ENCODE results near the gene PERP. TPM values are rescaled to one million over a fixed set of nuclear protein-coding genes. Genes with fewer than 3 reads are reported as not detected.
A peak's percentile ranks its signal among the peaks of the same experiment; 100 is the strongest.

The PERP gene
- total RNA-seq, result 1 to 10 TPM; 4.2 to 4.3 TPM
- polyA plus RNA-seq, result 1 to 10 TPM; 6.8 to 8.0 TPM

GRCh38 chr6:138107078-138107751 is at the start of gene PERP:
Gene PERP (minus strand): TSS chr6:138107419. CDS start chr6:138107340, 79 bp downstream.
- H3K4me1 ChIP-seq (ENCODE audit: insufficient read depth, low read length), result peaks cover 25% of the 10 kb centered on the region
- ChIA-PET POLR2A (ENCODE audit: partially characterized antibody) (interaction anchor here (0.7 to 1.0 kb wide), 4 partner anchors 100 to 1267 kb away, joined by 3 to 4 read pairs (median 3); partner anchors contain the start of genes CITED2 and TNFAIP3), CTCF (ENCODE audit: partially characterized antibody) (interaction anchor here (0.7 to 3.5 kb wide), 11 partner anchors 9 to 449 kb away, joined by 3 to 139 read pairs (median 8); no protein-coding TSS in a partner anchor)
- Mint-ChIP-seq H3K36me3 (peaks cover 0 to 3% of the 10 kb centered on the region in 2 donors), H3K4me3 (peak within 1 kb of the TSS; percentile 89 to 97 (median 95)), H3K27me3 (peaks cover 0 to 3% of the 10 kb centered on the region in 2 donors), H3K9me3 (peaks cover 0 to 2% (median 0%) of the 10 kb centered on the region in 8 donors), H3K27ac (peak within 1 kb of the TSS; percentile 76 to 96 (median 91)), H3K4me1 (peaks cover 16 to 37% (median 17%) of the 10 kb centered on the region in 4 donors)
- H3K36me3 ChIP-seq (ENCODE audit: insufficient read depth, low read length), result no peaks in the 10 kb centered on the region
- H3K27me3 ChIP-seq (ENCODE audit: insufficient read depth, low read length), result no peaks in the 10 kb centered on the region
- no peaks in the 10 kb centered on the region for H3K9me3 ChIP-seq (ENCODE audit: control insufficient read depth in 1 of 2, low read length in 2 of 2)
- intact Hi-C loops (cut with micrococcal nuclease), result loop anchor here (5.0 kb wide), 1 partner anchor 665 kb away; the partner anchor contains the start of gene CCDC28A
- peak within 1 kb of the TSS; percentile 30 to 60 for H3K4me3 ChIP-seq (ENCODE audit: low read length in 2 of 2)
- peak within 1 kb of the TSS; percentile 42 for H3K27ac ChIP-seq (ENCODE audit: low read depth, low read length)
- peak; percentile 59 to 75 (median 65) for DNase-seq

GRCh38 chr6:138155443-138155842 is 48.2 kb upstream of the PERP start:
- Histone ChIP-seq H3K4me1 (ENCODE audit: insufficient read depth, low read length) (no peaks in the 10 kb centered on the region), H3K27me3 (ENCODE audit: insufficient read depth, low read length) (peaks cover 8% of the 10 kb centered on the region), H3K4me3 (ENCODE audit: low read length in 2 of 2) (no peak overlapping the region), H3K36me3 (ENCODE audit: insufficient read depth, low read length) (no peaks in the 10 kb centered on the region), H3K27ac (ENCODE audit: low read depth, low read length) (no peak overlapping the region), H3K9me3 (ENCODE audit: control insufficient read depth in 1 of 2, low read length in 2 of 2) (no peaks in the 10 kb centered on the region)
- no peak for DNase-seq
- peaks cover 0 to 26% (median 12%) of the 10 kb centered on the region in 8 donors for H3K9me3 Mint-ChIP-seq
- CTCF ChIA-PET (ENCODE audit: partially characterized antibody), result interaction anchor here (1.2 kb wide), 2 partner anchors 41 to 132 kb away, joined by 3 read pairs; no protein-coding TSS in a partner anchor
- no peaks in the 10 kb centered on the region for H3K4me1 Mint-ChIP-seq
- peaks cover 30 to 37% of the 10 kb centered on the region in 2 donors for H3K27me3 Mint-ChIP-seq
- intact Hi-C loops (cut with micrococcal nuclease), result no loop called here
- no peak overlapping the region for H3K27ac Mint-ChIP-seq
- no peaks in the 10 kb centered on the region for H3K36me3 Mint-ChIP-seq
- POLR2A ChIA-PET (ENCODE audit: partially characterized antibody), result no interaction called here
- no peak overlapping the region for H3K4me3 Mint-ChIP-seq

GRCh38 chr6:138146544-138146943 is 39.3 kb upstream of the PERP start:
- H3K27ac ChIP-seq (ENCODE audit: low read depth, low read length), result no peak overlapping the region
- Mint-ChIP-seq H3K36me3 (no peaks in the 10 kb centered on the region), H3K27ac (no peak overlapping the region), H3K9me3 (peaks cover 0 to 6% (median 0%) of the 10 kb centered on the region in 8 donors), H3K4me3 (no peak overlapping the region), H3K27me3 (peaks cover 27 to 29% of the 10 kb centered on the region in 2 donors), H3K4me1 (no peaks in the 10 kb centered on the region)
- no peak overlapping the region for H3K4me3 ChIP-seq (ENCODE audit: low read length in 2 of 2)
- H3K4me1 ChIP-seq (ENCODE audit: insufficient read depth, low read length), result no peaks in the 10 kb centered on the region
- no peaks in the 10 kb centered on the region for H3K9me3 ChIP-seq (ENCODE audit: control insufficient read depth in 1 of 2, low read length in 2 of 2)
- ChIA-PET CTCF (ENCODE audit: partially characterized antibody) (no interaction called here), POLR2A (ENCODE audit: partially characterized antibody) (no interaction called here)
- H3K27me3 ChIP-seq (ENCODE audit: insufficient read depth, low read length), result peaks cover 5% of the 10 kb centered on the region
- H3K36me3 ChIP-seq (ENCODE audit: insufficient read depth, low read length), result no peaks in the 10 kb centered on the region
- intact Hi-C loops (cut with micrococcal nuclease), result no loop called here
- no peak for DNase-seq

- no peaks in the 10 kb centered on the region for H3K4me1 Mint-ChIP-seq
- ChIA-PET CTCF (ENCODE audit: partially characterized antibody) (interaction anchor here (1.2 kb wide), 1 partner anchor 28 kb away, joined by 3 read pairs; no protein-coding TSS in a partner anchor), POLR2A (ENCODE audit: partially characterized antibody) (no interaction called here)
- DNase-seq, result no peak
- H3K4me3 ChIP-seq (ENCODE audit: low read length in 2 of 2), result no peak overlapping the region
- H3K4me3 Mint-ChIP-seq, result no peak overlapping the region
- H3K27me3 Mint-ChIP-seq, result peaks cover 24 to 27% of the 10 kb centered on the region in 2 donors
- H3K4me1 ChIP-seq (ENCODE audit: insufficient read depth, low read length), result no peaks in the 10 kb centered on the region
- no peaks in the 10 kb centered on the region for H3K9me3 ChIP-seq (ENCODE audit: control insufficient read depth in 1 of 2, low read length in 2 of 2)
- no peak overlapping the region for H3K27ac ChIP-seq (ENCODE audit: low read depth, low read length)
- no peak overlapping the region for H3K27ac Mint-ChIP-seq
- intact Hi-C loops (cut with micrococcal nuclease), result no loop called here
- H3K27me3 ChIP-seq (ENCODE audit: insufficient read depth, low read length), result peaks cover 5% of the 10 kb centered on the region
- peaks cover 0 to 6% (median 0%) of the 10 kb centered on the region in 8 donors for H3K9me3 Mint-ChIP-seq
- no peaks in the 10 kb centered on the region for H3K36me3 Mint-ChIP-seq
- no peaks in the 10 kb centered on the region for H3K36me3 ChIP-seq (ENCODE audit: insufficient read depth, low read length)
These were observed 38.2 kb upstream of the PERP start for GRCh38 chr6:138145402-138145801.

GRCh38 chr6:138142806-138143205 is 35.6 kb upstream of the PERP start:
- CTCF ChIA-PET (ENCODE audit: partially characterized antibody), result interaction anchor here (0.9 kb wide), 1 partner anchor 40 kb away, joined by 3 read pairs; no protein-coding TSS in a partner anchor
- POLR2A ChIA-PET (ENCODE audit: partially characterized antibody), result no interaction called here
- no peaks in the 10 kb centered on the region for H3K36me3 ChIP-seq (ENCODE audit: insufficient read depth, low read length)
- H3K36me3 Mint-ChIP-seq, result no peaks in the 10 kb centered on the region
- DNase-seq, result no peak
- intact Hi-C loops (cut with micrococcal nuclease), result no loop called here
- H3K9me3 ChIP-seq (ENCODE audit: control insufficient read depth in 1 of 2, low read length in 2 of 2), result no peaks in the 10 kb centered on the region
- no peak overlapping the region for H3K4me3 ChIP-seq (ENCODE audit: low read length in 2 of 2)
- H3K27me3 ChIP-seq (ENCODE audit: insufficient read depth, low read length), result peaks cover 11% of the 10 kb centered on the region
- H3K9me3 Mint-ChIP-seq, result peaks cover 0 to 6% (median 0%) of the 10 kb centered on the region in 8 donors
- no peak overlapping the region for H3K4me3 Mint-ChIP-seq
- no peaks in the 10 kb centered on the region for H3K4me1 Mint-ChIP-seq
- H3K27ac Mint-ChIP-seq, result no peak overlapping the region
- peaks cover 27 to 37% of the 10 kb centered on the region in 2 donors for H3K27me3 Mint-ChIP-seq
- H3K4me1 ChIP-seq (ENCODE audit: insufficient read depth, low read length), result no peaks in the 10 kb centered on the region
- no peak overlapping the region for H3K27ac ChIP-seq (ENCODE audit: low read depth, low read length)

- Mint-ChIP-seq H3K36me3 (no peaks in the 10 kb centered on the region), H3K27me3 (peaks cover 6 to 7% of the 10 kb centered on the region in 2 donors), H3K27ac (no peak overlapping the region), H3K4me3 (no peak overlapping the region), H3K4me1 (no peaks in the 10 kb centered on the region), H3K9me3 (peaks cover 0 to 3% (median 1%) of the 10 kb centered on the region in 8 donors)
- intact Hi-C loops (cut with micrococcal nuclease), result no loop called here
- no peaks in the 10 kb centered on the region for H3K4me1 ChIP-seq (ENCODE audit: insufficient read depth, low read length)
- CTCF ChIA-PET (ENCODE audit: partially characterized antibody), result interaction anchor here (1.5 kb wide), 1 partner anchor 12 kb away, joined by 4 read pairs; no protein-coding TSS in a partner anchor
- no peaks in the 10 kb centered on the region for H3K27me3 ChIP-seq (ENCODE audit: insufficient read depth, low read length)
- no peak for DNase-seq
- H3K4me3 ChIP-seq (ENCODE audit: low read length in 2 of 2), result no peak overlapping the region
- POLR2A ChIA-PET (ENCODE audit: partially characterized antibody), result no interaction called here
- H3K27ac ChIP-seq (ENCODE audit: low read depth, low read length), result no peak overlapping the region
- no peaks in the 10 kb centered on the region for H3K9me3 ChIP-seq (ENCODE audit: control insufficient read depth in 1 of 2, low read length in 2 of 2)
- H3K36me3 ChIP-seq (ENCODE audit: insufficient read depth, low read length), result no peaks in the 10 kb centered on the region
These were observed 22.0 kb upstream of the PERP start for GRCh38 chr6:138129190-138129589.

GRCh38 chr6:138128096-138128495 is 20.9 kb upstream of the PERP start:
- Histone ChIP-seq H3K4me3 (ENCODE audit: low read length in 2 of 2) (no peak overlapping the region), H3K9me3 (ENCODE audit: control insufficient read depth in 1 of 2, low read length in 2 of 2) (no peaks in the 10 kb centered on the region), H3K4me1 (ENCODE audit: insufficient read depth, low read length) (no peaks in the 10 kb centered on the region), H3K27ac (ENCODE audit: low read depth, low read length) (no peak overlapping the region), H3K27me3 (ENCODE audit: insufficient read depth, low read length) (no peaks in the 10 kb centered on the region), H3K36me3 (ENCODE audit: insufficient read depth, low read length) (no peaks in the 10 kb centered on the region)
- Mint-ChIP-seq H3K27ac (no peak overlapping the region), H3K27me3 (peaks cover 8 to 9% of the 10 kb centered on the region in 2 donors), H3K4me3 (no peak overlapping the region), H3K4me1 (no peaks in the 10 kb centered on the region), H3K9me3 (peaks cover 0 to 5% (median 3%) of the 10 kb centered on the region in 8 donors), H3K36me3 (no peaks in the 10 kb centered on the region)
- ChIA-PET POLR2A (ENCODE audit: partially characterized antibody) (no interaction called here), CTCF (ENCODE audit: partially characterized antibody) (interaction anchor here (1.2 kb wide), 1 partner anchor 13 kb away, joined by 3 read pairs; no protein-coding TSS in a partner anchor)
- intact Hi-C loops (cut with micrococcal nuclease), result no loop called here
- DNase-seq, result no peak
